Epithelial cell of esophagus (primary cell): ENCODE data around the gene FOXS1.

ENCODE experiments used
- DNase-seq: peaks from one replicate; pipeline ENCODE4 v3.0.0; 2010; ENCODE audit warnings: low read depth
- H3K4me3 ChIP-seq: 2 replicates; pipeline ENCODE4 v1.5.1; 2011; ENCODE audit warnings: mild to moderate bottlenecking, low read length, control low read depth
- CTCF ChIP-seq: IDR thresholded peaks from 2 replicates; pipeline ENCODE4 v1.5.1; 2011; ENCODE audit warnings: low read depth, mild to moderate bottlenecking, low read length, control low read depth, inconsistent platforms; ENCODE audit not compliant: insufficient read depth; ENCODE audit errors: missing control alignments

Gene FOXS1

GRCh38 chr20:31868853-31869672 is 23.7 kb upstream of the FOXS1 start:
- H3K4me3 ChIP-seq: no peak overlapping the region
- no peak for DNase-seq
- TF ChIP-seq CTCF: no peak

- TF ChIP-seq CTCF: no peak
- H3K4me3 ChIP-seq: no peak overlapping the region
- no peak for DNase-seq
Observed at GRCh38 chr20:31866221-31866620, 20.8 kb upstream of the FOXS1 start.

GRCh38 chr20:31864521-31865400 is 19.4 kb upstream of the FOXS1 start:
- no peak overlapping the region for H3K4me3 ChIP-seq
- no peak for TF ChIP-seq CTCF
- DNase-seq: no peak

GRCh38 chr20:31863296-31864085 is 18.1 kb upstream of the FOXS1 start:
- no peak for DNase-seq
- TF ChIP-seq CTCF: no peak
- no peak overlapping the region for H3K4me3 ChIP-seq

GRCh38 chr20:31862506-31862905 is 17.1 kb upstream of the FOXS1 start:
- H3K4me3 ChIP-seq: no peak overlapping the region
- no peak for TF ChIP-seq CTCF
- DNase-seq: no peak

GRCh38 chr20:31862157-31862470 is 16.7 kb upstream of the FOXS1 start:
- TF ChIP-seq CTCF: no peak
- no peak overlapping the region for H3K4me3 ChIP-seq
- DNase-seq: no peak
